GM21723 (cell line): Measurements from ENCODE around the gene TUBB6.
A peak's percentile ranks its signal among the peaks of the same experiment; 100 is the strongest.

Experiments used
- ATAC-seq: cut with Tn5 transposase; IDR thresholded peaks from one replicate; pipeline ENCODE4 v1.9.1; 2021; ENCODE audit warnings: mild to moderate bottlenecking, moderate library complexity; ENCODE audit not compliant: unreplicated experiment

The TUBB6 gene

GRCh38 chr18:12313530-12314245 lies 5.6 kb downstream of the TUBB6 start:
- no peak for ATAC-seq

GRCh38 chr18:12314591-12315305 lies 6.7 kb downstream of the TUBB6 start:
- peak; percentile 58 for ATAC-seq

- ATAC-seq: no peak
These were observed 7.4 kb downstream of the TUBB6 start for GRCh38 chr18:12315490-12315889.

DNA sequence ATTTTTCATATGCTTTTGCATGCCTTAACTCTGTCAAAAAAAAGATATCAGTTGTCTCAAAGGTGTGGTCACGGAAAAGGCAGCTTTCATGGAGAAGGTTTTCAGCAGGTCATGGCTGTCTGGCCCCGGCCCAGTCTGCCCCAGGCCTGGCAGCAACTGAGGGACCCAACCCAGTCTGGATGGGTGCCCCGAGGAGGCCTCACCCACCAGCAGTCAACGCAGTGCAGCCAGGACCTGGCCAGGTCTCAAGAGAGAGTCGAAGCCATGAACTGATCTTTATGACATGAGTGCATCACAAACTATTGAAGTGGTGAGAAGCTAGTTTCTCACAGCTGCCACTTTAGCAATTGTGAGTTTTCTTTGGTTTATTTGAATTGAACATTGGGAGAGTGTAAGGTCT lies 7.9 kb downstream of the TUBB6 start:
- no peak for ATAC-seq

- no peak for ATAC-seq
These were observed 9.8 kb downstream of the TUBB6 start for GRCh38 chr18:12317664-12318333.

DNA sequence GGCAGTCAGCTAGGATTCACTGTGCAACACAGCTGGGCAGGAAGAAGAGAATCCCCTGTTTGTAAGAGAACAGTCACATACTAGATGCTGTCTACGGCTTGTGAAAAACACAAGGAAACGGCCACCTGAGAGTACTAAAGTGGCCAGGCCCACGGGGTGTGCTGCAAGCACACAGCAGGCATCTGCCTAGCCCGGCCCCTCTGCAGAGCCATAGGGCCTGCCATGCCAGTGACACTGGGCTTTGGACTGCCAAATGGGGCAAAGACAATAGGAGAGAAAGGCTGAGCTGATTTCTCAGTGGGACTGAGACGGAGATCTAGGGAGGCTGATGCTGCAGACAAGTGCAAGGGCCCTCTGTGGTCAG lies 10.3 kb downstream of the TUBB6 start:
- ATAC-seq: no peak

- ATAC-seq: no peak
These were observed 10.8 kb downstream of the TUBB6 start for GRCh38 chr18:12318857-12319256.

DNA sequence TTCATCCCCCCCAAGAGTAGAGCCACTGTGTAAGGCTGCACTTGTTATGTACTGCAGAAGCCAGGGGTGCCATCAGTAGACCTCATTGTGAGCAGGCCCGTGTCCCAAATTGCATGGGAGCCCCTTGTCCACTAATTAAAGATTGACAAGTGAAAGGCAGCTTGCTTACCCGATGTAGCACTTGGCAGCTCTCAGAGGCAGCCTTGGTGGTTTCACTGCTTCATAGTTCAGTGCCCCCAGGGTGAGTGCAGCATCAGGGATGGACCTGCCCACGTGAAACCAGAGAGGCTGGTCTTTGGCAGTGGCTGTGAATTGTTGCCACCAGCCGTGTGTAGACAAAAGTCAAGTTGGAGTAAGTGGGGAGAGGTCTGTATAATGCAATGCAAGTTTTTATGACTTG lies 13.3 kb downstream of the TUBB6 start:
- no peak for ATAC-seq

- no peak for ATAC-seq
These were observed 17.1 kb downstream of the TUBB6 start for GRCh38 chr18:12324991-12325725.

GRCh38 chr18:12325726-12326245 lies 17.7 kb downstream of the TUBB6 start:
- ATAC-seq: no peak

- ATAC-seq: no peak
These were observed 18.8 kb downstream of the TUBB6 start for GRCh38 chr18:12326711-12327460.

DNA sequence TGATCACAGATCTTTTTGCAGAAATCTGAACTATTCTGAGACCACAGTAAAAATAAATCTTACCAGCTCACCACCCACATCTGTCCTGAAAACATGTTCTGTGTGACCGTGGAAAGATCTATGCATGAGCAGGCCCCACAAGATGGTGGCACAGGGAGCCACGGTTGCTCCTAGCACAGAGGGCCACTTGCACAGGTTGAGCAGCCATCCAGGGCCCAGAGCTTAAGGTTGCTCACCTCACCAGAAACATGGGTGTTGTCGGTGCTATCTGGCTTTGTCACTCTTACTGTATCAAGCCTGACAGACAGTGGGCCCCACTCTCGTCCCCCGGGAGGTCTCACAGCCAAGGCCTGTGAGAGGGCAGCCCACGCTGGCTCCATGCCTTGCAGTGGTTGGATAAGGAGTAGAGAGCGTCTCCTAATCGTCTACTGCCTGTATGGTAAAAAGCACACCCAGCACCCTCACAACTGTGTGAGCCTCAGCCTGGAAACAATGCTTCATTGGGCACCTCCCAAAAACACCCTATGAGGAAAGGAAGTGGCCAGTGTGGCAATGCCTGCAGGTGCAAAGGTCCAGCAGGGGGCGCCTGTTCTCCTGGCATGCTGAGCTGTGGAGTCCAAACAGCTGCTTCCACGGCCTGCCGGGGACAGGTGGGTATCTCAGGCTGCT lies 19.6 kb downstream of the TUBB6 start:
- peak; percentile 71 for ATAC-seq

- no peak for ATAC-seq
These were observed 20.3 kb downstream of the TUBB6 start for GRCh38 chr18:12328179-12328823.

DNA sequence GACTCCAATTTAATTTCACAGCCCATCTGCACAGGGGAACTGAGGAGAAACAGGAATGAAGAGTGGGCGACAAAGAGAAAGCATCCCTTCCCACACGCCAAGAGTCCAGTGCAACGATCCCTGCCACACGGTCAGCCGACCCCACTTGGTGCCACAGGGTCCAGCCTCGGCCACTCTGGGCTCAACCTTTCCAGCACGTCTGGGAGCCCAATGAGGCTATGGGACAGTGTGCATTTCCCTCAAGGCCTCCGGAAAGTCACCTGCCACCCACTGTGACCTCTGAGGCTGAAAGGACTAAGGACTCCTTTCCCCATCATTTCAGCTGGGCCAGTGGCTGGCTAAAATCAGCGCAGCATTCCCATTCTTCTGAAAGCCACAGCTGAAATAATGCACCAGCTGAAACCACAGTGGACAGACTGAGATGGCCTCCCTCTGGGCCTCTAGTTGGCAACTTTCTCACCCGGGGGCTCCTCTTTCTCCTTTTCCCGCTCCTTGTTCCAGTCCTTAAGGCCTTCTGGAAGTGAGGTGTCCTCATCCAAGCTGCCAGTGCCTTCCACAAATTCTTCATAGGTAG lies 21.2 kb downstream of the TUBB6 start:
- ATAC-seq: no peak

DNA sequence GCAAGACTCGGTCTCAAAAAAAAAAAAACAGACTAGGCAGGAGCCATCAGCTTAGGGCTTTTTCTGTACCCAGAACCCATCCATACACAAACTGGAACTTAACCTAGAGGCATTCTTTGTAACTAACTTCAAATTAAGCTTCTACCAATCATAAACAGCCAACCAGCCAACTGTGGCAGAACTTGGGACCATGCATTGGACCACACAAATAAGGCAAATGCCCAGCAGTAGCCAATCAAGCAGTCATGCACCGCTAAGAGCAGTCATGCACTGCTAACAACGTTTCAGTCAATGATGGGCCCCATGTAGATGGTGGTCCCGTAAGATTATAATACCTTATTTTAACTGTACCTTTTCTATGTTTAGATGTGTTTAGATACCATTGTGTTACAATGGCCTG lies 22.7 kb downstream of the TUBB6 start:
- ATAC-seq: no peak

- no peak for ATAC-seq
These were observed 25.7 kb downstream of the TUBB6 start for GRCh38 chr18:12333506-12334290.

GRCh38 chr18:12334366-12334808 lies 26.3 kb downstream of the TUBB6 start:
- ATAC-seq: no peak

GRCh38 chr18:12334863-12335262 lies 26.8 kb downstream of the TUBB6 start:
- ATAC-seq: no peak
